ENCODE data around the gene PPIB. TPM values are rescaled to one million over a fixed set of nuclear protein-coding genes. Genes with fewer than 3 reads are reported as not detected.
A peak's percentile ranks its signal among the peaks of the same experiment; 100 is the strongest.

The PPIB gene
- total and polyA plus RNA-seq, 8 donors, result 512 to 728 (median 544) TPM

DNA sequence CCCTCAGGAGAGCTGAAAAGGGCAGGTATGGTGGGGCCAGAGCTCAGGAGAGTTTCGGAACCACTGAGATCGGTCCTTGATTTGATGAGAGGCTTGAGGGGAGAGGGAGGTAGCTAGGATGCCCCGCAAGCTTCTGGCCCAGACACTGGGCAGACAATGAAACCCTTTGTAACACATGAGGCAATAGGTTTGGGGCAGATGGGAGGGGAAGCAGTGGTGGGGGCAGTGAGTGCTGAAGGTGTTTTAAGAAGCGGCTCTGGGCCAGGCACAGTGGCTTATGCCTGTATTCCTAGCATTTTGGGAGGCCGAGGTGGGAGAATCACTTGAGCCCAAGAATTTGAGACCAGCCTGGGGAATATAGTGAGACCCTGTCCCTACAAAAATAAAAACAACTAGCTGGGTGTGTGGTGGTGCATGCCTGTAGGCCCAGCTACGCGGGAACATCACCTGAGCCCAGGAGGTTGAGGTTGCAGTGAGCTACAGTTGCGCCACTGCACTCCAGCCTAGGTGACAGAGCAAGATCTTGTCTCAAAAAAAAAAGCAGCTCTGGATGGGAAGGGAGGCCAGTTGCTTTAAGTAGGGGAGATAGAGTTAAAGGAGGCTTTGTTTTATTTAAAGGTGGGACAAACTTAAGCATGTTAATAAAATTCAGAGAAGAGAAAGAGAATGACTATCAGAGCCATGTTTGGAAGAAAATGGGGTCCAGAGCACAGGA is 20.9 kb downstream of the PPIB start:
- ATAC-seq (no peak), DNase-seq (no peak)
- Histone ChIP-seq H3K4me3 (no peak overlapping the region), H3K9me3 (no peaks in the 10 kb centered on the region), H3K4me1 (no peaks in the 10 kb centered on the region), H3K36me3 (peaks cover 3 to 70% of the 10 kb centered on the region in 2 donors), H3K27ac (no peak overlapping the region), H3K27me3 (no peaks in the 10 kb centered on the region)
- intact Hi-C loops (cut with DNase I), result no loop called here
- TF ChIP-seq CTCF (IDR thresholded peaks at IDR 0.05), result no peak

DNA sequence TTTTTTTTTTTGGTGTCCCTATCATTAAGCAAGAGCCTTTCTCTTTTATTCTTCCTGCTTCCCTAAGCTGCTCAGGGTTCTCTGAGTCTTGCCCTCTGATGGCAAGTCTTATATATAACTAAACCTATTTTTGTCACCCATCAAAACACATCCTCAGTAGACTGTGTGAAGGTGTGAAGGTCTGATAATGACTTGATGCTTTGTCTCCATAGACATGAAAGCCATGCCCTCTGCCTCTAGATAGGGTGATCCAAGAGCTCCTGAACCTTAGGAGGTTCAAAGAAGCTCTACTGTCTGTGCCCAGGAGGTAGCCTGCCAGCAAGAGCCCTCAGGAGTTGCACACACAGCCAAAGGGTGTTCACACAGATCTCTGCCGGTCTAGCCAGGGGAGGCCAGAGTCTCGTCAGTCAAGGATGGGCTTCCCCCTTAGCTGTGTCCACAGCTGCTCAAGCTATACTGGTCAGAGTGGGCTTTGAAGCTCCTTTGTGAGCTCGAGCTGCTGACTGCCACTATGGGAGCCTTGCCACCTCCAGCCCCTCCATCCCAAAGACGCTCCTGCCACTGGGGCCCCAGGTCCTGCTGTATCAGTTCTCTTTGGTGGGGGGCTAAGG is 24.4 kb downstream of the PPIB start:
- no peak for ATAC-seq
- Histone ChIP-seq H3K9me3 (no peaks in the 10 kb centered on the region), H3K27me3 (no peaks in the 10 kb centered on the region), H3K4me3 (no peak overlapping the region), H3K4me1 (peaks cover 0 to 5% of the 10 kb centered on the region in 2 donors), H3K27ac (no peak overlapping the region), H3K36me3 (peaks cover 3 to 79% of the 10 kb centered on the region in 2 donors)
- no peak for DNase-seq
- no peak for TF ChIP-seq CTCF (IDR thresholded peaks at IDR 0.05)
- intact Hi-C loops (cut with DNase I), result no loop called here

GRCh38 chr15:64137226-64137833 is 25.5 kb downstream of the PPIB start:
- Histone ChIP-seq H3K4me1 (peaks cover 0 to 7% of the 10 kb centered on the region in 2 donors), H3K27me3 (no peaks in the 10 kb centered on the region), H3K9me3 (no peaks in the 10 kb centered on the region), H3K36me3 (peaks cover 3 to 79% of the 10 kb centered on the region in 2 donors), H3K27ac (no peak overlapping the region), H3K4me3 (no peak overlapping the region)
- DNase-seq, result no peak
- ATAC-seq, result no peak
- no peak for TF ChIP-seq CTCF (IDR thresholded peaks at IDR 0.05)
- intact Hi-C loops (cut with DNase I), result no loop called here

DNA sequence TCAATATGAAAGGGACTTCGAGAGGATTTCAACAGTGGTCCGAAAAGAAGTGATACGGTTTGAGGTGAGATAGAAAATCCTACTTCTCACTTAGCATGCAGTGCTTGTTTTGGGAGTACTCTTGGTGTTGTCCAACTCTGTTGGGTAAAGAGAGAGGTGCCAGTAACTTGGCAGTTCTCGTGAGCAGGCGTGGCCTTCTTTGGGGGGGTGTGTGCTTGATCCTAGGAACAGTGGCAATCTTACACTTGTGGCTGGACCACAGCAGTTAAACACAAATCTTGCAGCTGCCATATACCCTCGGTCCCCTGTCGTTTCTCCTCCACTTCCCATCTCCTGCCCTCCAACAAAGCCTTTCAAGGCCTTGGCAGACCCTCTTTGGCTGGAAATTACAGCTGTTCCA is 26.5 kb downstream of the PPIB start:
- H3K4me1 ChIP-seq, result peaks cover 0 to 7% of the 10 kb centered on the region in 2 donors
- no peak for TF ChIP-seq CTCF (IDR thresholded peaks at IDR 0.05)
- intact Hi-C loops (cut with DNase I), result no loop called here
- H3K9me3 ChIP-seq, result no peaks in the 10 kb centered on the region
- no peaks in the 10 kb centered on the region for H3K27me3 ChIP-seq
- DNase-seq, result no peak
- H3K36me3 ChIP-seq, result peaks cover 3 to 79% of the 10 kb centered on the region in 2 donors
- no peak for ATAC-seq
- H3K27ac ChIP-seq, result no peak overlapping the region
- H3K4me3 ChIP-seq, result no peak overlapping the region

- Histone ChIP-seq H3K36me3 (peaks cover 0 to 96% of the 10 kb centered on the region in 2 donors), H3K9me3 (no peaks in the 10 kb centered on the region), H3K4me3 (no peak overlapping the region), H3K27me3 (no peaks in the 10 kb centered on the region), H3K4me1 (peaks cover 0 to 7% of the 10 kb centered on the region in 2 donors), H3K27ac (no peak overlapping the region)
- TF ChIP-seq CTCF (IDR thresholded peaks at IDR 0.05), result no peak
- peak; percentile 69 for ATAC-seq
- peak in 3 of 4 donors; percentile 32 to 84 (median 65) for DNase-seq
- intact Hi-C loops (cut with DNase I), result no loop called here
These were observed 28.4 kb downstream of the PPIB start for GRCh38 chr15:64134345-64134829.
